ENCODE measurements around the gene DRAXIN.

Gene DRAXIN

DNA sequence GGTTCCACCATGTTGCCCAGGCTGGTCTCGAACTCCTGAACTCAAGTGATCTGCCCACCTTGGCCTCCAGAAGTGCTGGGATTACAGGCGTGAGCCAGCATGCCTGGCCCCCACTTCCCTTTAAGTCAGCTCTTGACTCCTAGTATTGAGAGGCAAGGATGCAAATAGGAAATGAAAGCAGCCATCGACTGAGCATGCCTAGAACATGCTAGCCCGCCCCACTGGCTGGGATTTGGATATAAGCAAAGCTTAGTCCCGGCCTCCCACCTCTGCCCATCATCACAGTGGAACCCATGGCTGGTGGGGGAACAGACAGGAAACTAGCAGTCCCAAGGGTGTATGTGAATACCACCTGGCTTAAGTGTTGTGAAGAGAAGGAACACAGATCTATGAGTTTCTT, 80.9 kb downstream of the DRAXIN start:
- Histone ChIP-seq H3K4me3 (replicated peaks; ENCODE audit: insufficient read depth, low read length) (no peak overlapping the region), H3K27me3 (ENCODE audit: insufficient read depth, poor library complexity, severe bottlenecking) (no peaks in the 10 kb centered on the region), H3K27ac (replicated peaks) (no peak overlapping the region)
- TF ChIP-seq SPI1 (IDR thresholded peaks at IDR 0.05; ENCODE audit: borderline replicate concordance, low read depth): no peak
- TF ChIP-seq POLR2AphosphoS5 (IDR thresholded peaks at IDR 0.05; ENCODE audit: low read depth): no peak
- DNase-seq (ENCODE audit: low read depth in 1 of 2, low spot score in 1 of 2): no peak

GRCh38 chr1:11774753-11775152, 83.2 kb downstream of the DRAXIN start:
- no peak for DNase-seq (ENCODE audit: low read depth in 1 of 2, low spot score in 1 of 2)
- Histone ChIP-seq H3K27ac (replicated peaks) (no peak overlapping the region), H3K27me3 (ENCODE audit: insufficient read depth, poor library complexity, severe bottlenecking) (no peaks in the 10 kb centered on the region), H3K4me3 (replicated peaks; ENCODE audit: insufficient read depth, low read length) (no peak overlapping the region)
- TF ChIP-seq POLR2AphosphoS5 (IDR thresholded peaks at IDR 0.05; ENCODE audit: low read depth) (no peak), SPI1 (IDR thresholded peaks at IDR 0.05; ENCODE audit: borderline replicate concordance, low read depth) (no peak), GABPA (IDR thresholded peaks at IDR 0.05; ENCODE audit: low read depth) (no peak)
- TF ChIP-seq, protein P1, sequence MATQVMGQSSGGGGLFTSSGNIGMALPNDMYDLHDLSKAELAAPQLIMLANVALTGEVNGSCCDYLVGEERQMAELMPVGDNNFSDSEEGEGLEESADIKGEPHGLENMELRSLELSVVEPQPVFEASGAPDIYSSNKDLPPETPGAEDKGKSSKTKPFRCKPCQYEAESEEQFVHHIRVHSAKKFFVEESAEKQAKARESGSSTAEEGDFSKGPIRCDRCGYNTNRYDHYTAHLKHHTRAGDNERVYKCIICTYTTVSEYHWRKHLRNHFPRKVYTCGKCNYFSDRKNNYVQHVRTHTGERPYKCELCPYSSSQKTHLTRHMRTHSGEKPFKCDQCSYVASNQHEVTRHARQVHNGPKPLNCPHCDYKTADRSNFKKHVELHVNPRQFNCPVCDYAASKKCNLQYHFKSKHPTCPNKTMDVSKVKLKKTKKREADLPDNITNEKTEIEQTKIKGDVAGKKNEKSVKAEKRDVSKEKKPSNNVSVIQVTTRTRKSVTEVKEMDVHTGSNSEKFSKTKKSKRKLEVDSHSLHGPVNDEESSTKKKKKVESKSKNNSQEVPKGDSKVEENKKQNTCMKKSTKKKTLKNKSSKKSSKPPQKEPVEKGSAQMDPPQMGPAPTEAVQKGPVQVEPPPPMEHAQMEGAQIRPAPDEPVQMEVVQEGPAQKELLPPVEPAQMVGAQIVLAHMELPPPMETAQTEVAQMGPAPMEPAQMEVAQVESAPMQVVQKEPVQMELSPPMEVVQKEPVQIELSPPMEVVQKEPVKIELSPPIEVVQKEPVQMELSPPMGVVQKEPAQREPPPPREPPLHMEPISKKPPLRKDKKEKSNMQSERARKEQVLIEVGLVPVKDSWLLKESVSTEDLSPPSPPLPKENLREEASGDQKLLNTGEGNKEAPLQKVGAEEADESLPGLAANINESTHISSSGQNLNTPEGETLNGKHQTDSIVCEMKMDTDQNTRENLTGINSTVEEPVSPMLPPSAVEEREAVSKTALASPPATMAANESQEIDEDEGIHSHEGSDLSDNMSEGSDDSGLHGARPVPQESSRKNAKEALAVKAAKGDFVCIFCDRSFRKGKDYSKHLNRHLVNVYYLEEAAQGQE (IDR thresholded peaks at IDR 0.05; ENCODE audit: insufficient replicate concordance, low read depth): no peak
- TF ChIP-seq, protein P2, sequence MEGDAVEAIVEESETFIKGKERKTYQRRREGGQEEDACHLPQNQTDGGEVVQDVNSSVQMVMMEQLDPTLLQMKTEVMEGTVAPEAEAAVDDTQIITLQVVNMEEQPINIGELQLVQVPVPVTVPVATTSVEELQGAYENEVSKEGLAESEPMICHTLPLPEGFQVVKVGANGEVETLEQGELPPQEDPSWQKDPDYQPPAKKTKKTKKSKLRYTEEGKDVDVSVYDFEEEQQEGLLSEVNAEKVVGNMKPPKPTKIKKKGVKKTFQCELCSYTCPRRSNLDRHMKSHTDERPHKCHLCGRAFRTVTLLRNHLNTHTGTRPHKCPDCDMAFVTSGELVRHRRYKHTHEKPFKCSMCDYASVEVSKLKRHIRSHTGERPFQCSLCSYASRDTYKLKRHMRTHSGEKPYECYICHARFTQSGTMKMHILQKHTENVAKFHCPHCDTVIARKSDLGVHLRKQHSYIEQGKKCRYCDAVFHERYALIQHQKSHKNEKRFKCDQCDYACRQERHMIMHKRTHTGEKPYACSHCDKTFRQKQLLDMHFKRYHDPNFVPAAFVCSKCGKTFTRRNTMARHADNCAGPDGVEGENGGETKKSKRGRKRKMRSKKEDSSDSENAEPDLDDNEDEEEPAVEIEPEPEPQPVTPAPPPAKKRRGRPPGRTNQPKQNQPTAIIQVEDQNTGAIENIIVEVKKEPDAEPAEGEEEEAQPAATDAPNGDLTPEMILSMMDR (IDR thresholded peaks at IDR 0.05; ENCODE audit: insufficient read depth, low read length): no peak
